NCI-H2107 (cell line): ENCODE measurements around the gene RNMT.
"Not testable (repeated sequence)": the region's sequence is repeated elsewhere in the genome, so short reads cannot be mapped to it uniquely, and the experiment has no call there.

Experiments
- DNase-seq: peaks from one replicate; lab custom pipeline; 2025; lab: John Stamatoyannopoulos, UW

RNMT gene

GRCh38 chr18:13726232-13726971 lies at the start of gene RNMT, which contains the start of gene FAM210A:
TSS of gene RNMT (plus strand) at chr18:13726673. CDS start at chr18:13731518, 4,845 bp downstream.
TSS of gene FAM210A (minus strand) at chr18:13726558. CDS start at chr18:13682077, 44,481 bp downstream.
- peak; percentile 74 for DNase-seq

GRCh38 chr18:13677350-13677749 lies 49.1 kb upstream of the RNMT start:
- DNase-seq, result not testable (repeated sequence)

- no peak for DNase-seq
Observed at GRCh38 chr18:13680612-13681011, 45.9 kb upstream of the RNMT start.

GRCh38 chr18:13681701-13682100 lies 44.8 kb upstream of the RNMT start:
- DNase-seq, result no peak

- DNase-seq, result no peak
Observed at GRCh38 chr18:13684546-13684945, 41.9 kb upstream of the RNMT start.

- no peak for DNase-seq
Observed at GRCh38 chr18:13688191-13689136, 38.0 kb upstream of the RNMT start.

GRCh38 chr18:13690060-13690459 lies 36.4 kb upstream of the RNMT start:
- DNase-seq, result not testable (repeated sequence)

GRCh38 chr18:13695337-13695736 lies 31.1 kb upstream of the RNMT start:
- DNase-seq, result not testable (repeated sequence)

GRCh38 chr18:13696961-13697360 lies 29.5 kb upstream of the RNMT start:
- no peak for DNase-seq

GRCh38 chr18:13700153-13700552 lies 26.3 kb upstream of the RNMT start:
- DNase-seq, result no peak

- DNase-seq, result no peak
Observed at GRCh38 chr18:13703899-13704298, 22.6 kb upstream of the RNMT start.

- DNase-seq, result no peak
Observed at GRCh38 chr18:13710414-13710831, 16.1 kb upstream of the RNMT start.

GRCh38 chr18:13712400-13713131 lies 13.9 kb upstream of the RNMT start:
- no peak for DNase-seq

- DNase-seq, result no peak
Observed at GRCh38 chr18:13713455-13714055, 12.9 kb upstream of the RNMT start.

- no peak for DNase-seq
Observed at GRCh38 chr18:13715330-13715729, 11.1 kb upstream of the RNMT start.

GRCh38 chr18:13716916-13717315 lies 9.6 kb upstream of the RNMT start:
- no peak for DNase-seq

- no peak for DNase-seq
Observed at GRCh38 chr18:13720123-13720522, 6.3 kb upstream of the RNMT start.

- no peak for DNase-seq
Observed at GRCh38 chr18:13720847-13721246, 5.6 kb upstream of the RNMT start.

GRCh38 chr18:13725566-13726231 lies 774 bp upstream of the RNMT start:
- no peak for DNase-seq

- no peak for DNase-seq
Observed at GRCh38 chr18:13726972-13727331, 479 bp downstream of the RNMT start.

- DNase-seq, result no peak
Observed at GRCh38 chr18:13730481-13730880, 4.0 kb downstream of the RNMT start.
